IPS-18a (cell line): Measurements from ENCODE around the gene RNF212.

ENCODE experiments used
- H3K27ac ChIP-seq: one replicate; pipeline ENCODE4 v1.5.1; 2013; ENCODE audit warnings: low read length
- H3K27me3 ChIP-seq: one replicate; pipeline ENCODE4 v1.6.1; 2013; ENCODE audit warnings: mild to moderate bottlenecking, low read length; ENCODE audit not compliant: control insufficient read depth, insufficient read depth
- H3K36me3 ChIP-seq: one replicate; pipeline ENCODE4 v1.6.1; 2013; ENCODE audit warnings: low read depth, low read length; ENCODE audit not compliant: control insufficient read depth
- H3K4me1 ChIP-seq: one replicate; pipeline ENCODE4 v1.6.1; 2013; ENCODE audit warnings: low read depth, low read length; ENCODE audit not compliant: control insufficient read depth
- H3K4me3 ChIP-seq: one replicate; pipeline ENCODE4 v1.5.1; 2013; ENCODE audit warnings: low read length
- H3K9ac ChIP-seq: one replicate; pipeline ENCODE4 v1.6.1; 2013; ENCODE audit warnings: mild to moderate bottlenecking, low read length, moderate library complexity
- H3K9me3 ChIP-seq: one replicate; pipeline ENCODE4 v1.6.1; 2013; ENCODE audit warnings: low read depth, low read length; ENCODE audit not compliant: control insufficient read depth

Gene RNF212

GRCh38 chr4:1085404-1085799 lies 28.0 kb downstream of the RNF212 start:
- H3K36me3 ChIP-seq: no peaks in the 10 kb centered on the region
- no peak overlapping the region for H3K9ac ChIP-seq
- no peak overlapping the region for H3K27ac ChIP-seq
- H3K9me3 ChIP-seq: no peaks in the 10 kb centered on the region
- no peaks in the 10 kb centered on the region for H3K4me1 ChIP-seq
- H3K4me3 ChIP-seq: no peak overlapping the region
- H3K27me3 ChIP-seq: no peaks in the 10 kb centered on the region

- H3K27ac ChIP-seq: no peak overlapping the region
- no peak overlapping the region for H3K4me3 ChIP-seq
- no peaks in the 10 kb centered on the region for H3K9me3 ChIP-seq
- no peak overlapping the region for H3K9ac ChIP-seq
- no peaks in the 10 kb centered on the region for H3K27me3 ChIP-seq
- H3K36me3 ChIP-seq: no peaks in the 10 kb centered on the region
- no peaks in the 10 kb centered on the region for H3K4me1 ChIP-seq
Measured at GRCh38 chr4:1084796-1085403, 28.5 kb downstream of the RNF212 start.

DNA sequence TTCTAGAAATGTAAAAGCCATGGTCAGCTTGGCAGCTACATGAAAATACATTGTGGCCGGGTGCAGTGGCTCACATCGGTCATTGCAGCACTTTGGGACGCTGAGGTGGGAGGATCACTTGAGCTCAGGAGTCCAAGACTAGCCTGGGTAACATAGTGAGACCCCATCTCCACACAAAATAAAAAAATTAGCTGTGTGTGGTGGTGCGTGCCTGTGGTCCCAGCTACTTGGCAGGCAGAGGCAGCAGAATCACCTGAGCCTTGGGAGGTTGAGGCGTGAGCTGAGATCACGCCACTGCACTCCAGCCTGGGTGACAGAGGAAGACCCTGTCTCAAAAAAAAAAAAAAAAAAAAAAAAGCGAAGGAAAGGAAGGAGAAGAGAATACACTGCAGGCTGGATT lies 29.0 kb downstream of the RNF212 start:
- Histone ChIP-seq H3K4me3 (no peak overlapping the region), H3K36me3 (no peaks in the 10 kb centered on the region), H3K9ac (no peak overlapping the region), H3K9me3 (no peaks in the 10 kb centered on the region), H3K4me1 (no peaks in the 10 kb centered on the region), H3K27ac (no peak overlapping the region), H3K27me3 (no peaks in the 10 kb centered on the region)

DNA sequence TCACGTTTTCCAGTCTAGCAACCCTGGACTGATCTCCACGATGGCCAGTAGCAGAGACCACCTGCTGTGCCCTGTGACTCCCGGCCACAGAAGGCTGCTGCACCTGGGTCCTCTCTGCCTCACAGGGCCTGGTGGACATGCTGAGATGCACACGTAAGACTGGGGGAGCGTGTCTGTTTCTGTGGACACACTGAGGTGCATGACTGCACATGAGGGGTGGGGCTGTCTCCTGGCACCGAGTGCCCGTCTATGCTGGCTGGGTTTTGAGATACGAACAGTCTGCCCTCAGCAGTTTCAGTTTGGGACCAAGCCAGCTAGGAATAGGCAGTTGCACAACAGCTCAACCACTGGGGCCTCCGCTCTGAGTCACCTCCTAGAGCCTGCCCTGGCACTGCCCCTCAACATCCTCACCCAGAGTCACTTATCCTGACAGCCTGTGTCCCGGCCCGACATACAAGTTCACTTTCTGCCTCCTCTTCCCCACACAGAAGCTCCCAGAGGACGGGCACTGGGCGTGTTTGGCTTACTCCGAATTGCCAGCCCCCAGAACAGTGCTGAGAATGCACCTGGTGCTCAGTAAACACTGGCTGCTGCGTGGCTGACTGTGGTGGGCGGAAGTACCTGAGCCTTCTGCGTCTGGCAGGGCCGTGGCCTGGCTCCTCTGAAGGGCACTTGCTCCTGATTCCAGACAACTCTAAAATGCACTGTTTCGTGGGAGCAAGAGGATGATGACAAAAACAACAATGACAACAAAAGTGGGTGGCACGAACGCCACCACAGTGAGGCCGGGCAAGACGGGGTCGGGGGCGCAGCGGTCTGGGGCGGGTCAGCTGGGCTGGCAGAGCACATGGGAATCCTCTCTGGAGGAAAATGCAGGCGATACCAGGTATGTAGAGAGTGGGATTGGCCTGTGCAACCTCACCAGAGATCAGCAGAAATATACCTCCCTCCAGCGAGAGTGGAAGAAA lies 30.9 kb downstream of the RNF212 start:
- Histone ChIP-seq H3K36me3 (no peaks in the 10 kb centered on the region), H3K9ac (no peak overlapping the region), H3K9me3 (no peaks in the 10 kb centered on the region), H3K4me3 (no peak overlapping the region), H3K27me3 (no peaks in the 10 kb centered on the region), H3K4me1 (no peaks in the 10 kb centered on the region), H3K27ac (no peak overlapping the region)

DNA sequence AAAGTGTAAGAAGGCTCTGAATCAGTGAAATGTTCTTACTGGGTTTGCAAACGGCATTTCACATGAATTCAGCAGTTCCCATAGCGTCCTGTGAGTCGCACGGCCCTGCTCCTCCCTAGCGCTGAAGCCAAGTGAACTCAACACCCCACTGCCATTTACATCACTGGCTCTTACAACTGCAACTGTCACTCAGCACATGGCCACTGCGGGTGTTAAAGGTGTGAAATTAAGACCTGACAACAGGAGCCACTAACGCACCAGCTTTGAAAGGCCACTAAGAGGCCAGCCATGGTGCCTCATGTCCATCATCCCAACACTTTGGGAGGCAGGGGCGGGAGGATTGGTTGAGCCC lies 31.7 kb downstream of the RNF212 start:
- Histone ChIP-seq H3K9ac (no peak overlapping the region), H3K27me3 (no peaks in the 10 kb centered on the region), H3K4me1 (no peaks in the 10 kb centered on the region), H3K36me3 (no peaks in the 10 kb centered on the region), H3K27ac (no peak overlapping the region), H3K9me3 (no peaks in the 10 kb centered on the region), H3K4me3 (no peak overlapping the region)

GRCh38 chr4:1080961-1081688 lies 32.2 kb downstream of the RNF212 start:
- no peak overlapping the region for H3K4me3 ChIP-seq
- H3K9me3 ChIP-seq: no peaks in the 10 kb centered on the region
- no peaks in the 10 kb centered on the region for H3K36me3 ChIP-seq
- H3K4me1 ChIP-seq: no peaks in the 10 kb centered on the region
- H3K9ac ChIP-seq: no peak overlapping the region
- no peaks in the 10 kb centered on the region for H3K27me3 ChIP-seq
- H3K27ac ChIP-seq: no peak overlapping the region

- Histone ChIP-seq H3K36me3 (no peaks in the 10 kb centered on the region), H3K27me3 (no peaks in the 10 kb centered on the region), H3K4me3 (no peak overlapping the region), H3K4me1 (no peaks in the 10 kb centered on the region), H3K27ac (no peak overlapping the region), H3K9ac (no peak overlapping the region), H3K9me3 (no peaks in the 10 kb centered on the region)
Measured at GRCh38 chr4:1080432-1080831, 32.9 kb downstream of the RNF212 start.

DNA sequence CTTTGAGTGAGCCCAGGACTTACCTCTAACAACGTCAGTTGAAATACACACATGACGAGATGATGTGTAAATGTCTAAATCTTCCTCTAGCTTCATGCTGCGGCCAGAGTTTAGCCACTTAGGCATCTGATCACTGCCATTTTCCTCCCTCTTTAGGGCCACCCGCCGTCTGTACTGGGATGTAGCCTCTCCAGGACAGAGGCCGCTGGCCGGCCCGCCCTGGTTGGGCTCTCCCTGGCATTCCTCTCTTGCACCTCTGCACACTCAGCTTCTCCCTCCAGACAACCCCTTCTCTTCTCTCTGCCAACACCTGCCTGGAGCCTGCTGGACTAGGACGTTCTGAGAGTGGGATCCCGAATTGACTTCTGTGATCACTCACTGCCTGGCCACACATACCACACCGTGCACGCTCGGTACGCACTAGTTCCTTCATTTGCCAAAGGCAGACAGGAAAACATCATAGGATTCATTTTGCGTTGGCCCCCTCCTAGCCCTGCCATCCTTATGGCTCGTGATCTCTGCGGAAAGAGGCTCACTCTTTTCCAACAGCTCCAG lies 33.6 kb downstream of the RNF212 start:
- Histone ChIP-seq H3K27me3 (no peaks in the 10 kb centered on the region), H3K4me1 (no peaks in the 10 kb centered on the region), H3K9ac (no peak overlapping the region)

DNA sequence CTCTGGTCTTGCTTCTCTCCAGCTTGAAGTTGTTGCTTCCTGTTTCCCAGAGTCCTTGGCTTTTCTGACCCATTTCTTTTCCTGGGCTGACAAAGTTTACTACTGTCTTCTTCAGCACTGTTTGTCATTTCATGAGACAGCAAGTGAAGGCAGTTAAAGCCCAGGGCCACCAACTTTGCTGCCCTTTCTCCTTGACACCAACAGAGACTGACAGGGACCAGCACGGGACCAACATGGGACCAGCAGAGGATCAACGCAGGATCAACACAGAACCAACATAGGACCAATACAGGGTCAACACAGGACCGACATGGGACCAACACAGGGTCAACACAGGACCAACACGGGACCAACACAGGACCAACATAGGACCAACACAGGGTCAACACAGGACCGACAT lies 34.9 kb downstream of the RNF212 start:
- H3K4me1 ChIP-seq: no peaks in the 10 kb centered on the region
- no peak overlapping the region for H3K9ac ChIP-seq
- H3K9me3 ChIP-seq: no peaks in the 10 kb centered on the region
- H3K27ac ChIP-seq: no peak overlapping the region
- no peak overlapping the region for H3K4me3 ChIP-seq
- H3K36me3 ChIP-seq: no peaks in the 10 kb centered on the region
- no peaks in the 10 kb centered on the region for H3K27me3 ChIP-seq

More for the DNA sequence above, 33.6 kb downstream of the RNF212 start:
- Histone ChIP-seq H3K9me3 (no peaks in the 10 kb centered on the region), H3K36me3 (no peaks in the 10 kb centered on the region), H3K4me3 (no peak overlapping the region), H3K27ac (no peak overlapping the region)

DNA sequence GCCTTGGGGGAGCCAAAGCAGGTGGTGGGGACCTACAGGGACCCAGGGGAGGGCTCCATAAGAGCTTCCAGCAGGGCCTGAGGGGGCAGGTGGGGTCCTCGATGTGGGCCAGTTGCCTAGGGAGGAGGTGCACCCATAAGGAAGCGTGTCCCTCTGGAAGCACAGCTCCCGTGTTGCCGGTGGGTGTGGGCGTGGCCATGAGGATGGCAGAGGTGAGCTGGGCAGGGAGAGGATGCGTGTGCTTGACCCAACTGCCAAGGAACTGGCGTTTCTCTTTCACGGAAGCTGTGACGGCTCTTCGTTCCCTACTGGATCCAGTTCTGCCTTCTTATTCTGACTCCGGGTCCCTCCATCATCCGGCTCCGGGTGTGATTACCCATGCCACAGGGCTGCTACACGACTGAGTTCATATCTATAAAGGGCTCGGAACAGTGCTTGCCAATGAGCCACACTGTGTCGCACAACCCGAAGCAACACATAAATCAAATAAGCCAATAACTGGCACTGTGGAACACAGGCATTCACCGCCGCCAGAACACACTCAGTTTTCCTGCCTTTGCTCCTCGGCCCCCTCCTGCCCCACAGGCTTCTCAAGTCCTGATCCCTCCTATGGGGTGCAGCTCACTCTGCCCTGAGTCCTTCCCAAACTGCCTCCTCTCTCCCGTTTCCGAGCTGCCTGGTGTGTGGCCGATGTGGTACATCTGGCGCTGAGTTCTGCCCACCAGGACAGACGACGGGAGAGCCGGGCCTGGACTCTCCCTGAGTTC lies 35.5 kb downstream of the RNF212 start:
- no peaks in the 10 kb centered on the region for H3K27me3 ChIP-seq
- no peaks in the 10 kb centered on the region for H3K4me1 ChIP-seq
- H3K4me3 ChIP-seq: no peak overlapping the region
- no peaks in the 10 kb centered on the region for H3K36me3 ChIP-seq
- H3K9ac ChIP-seq: no peak overlapping the region
- no peaks in the 10 kb centered on the region for H3K9me3 ChIP-seq
- H3K27ac ChIP-seq: no peak overlapping the region
